ENCODE measurements around the gene TBC1D14.

- TF ChIP-seq, protein P1, sequence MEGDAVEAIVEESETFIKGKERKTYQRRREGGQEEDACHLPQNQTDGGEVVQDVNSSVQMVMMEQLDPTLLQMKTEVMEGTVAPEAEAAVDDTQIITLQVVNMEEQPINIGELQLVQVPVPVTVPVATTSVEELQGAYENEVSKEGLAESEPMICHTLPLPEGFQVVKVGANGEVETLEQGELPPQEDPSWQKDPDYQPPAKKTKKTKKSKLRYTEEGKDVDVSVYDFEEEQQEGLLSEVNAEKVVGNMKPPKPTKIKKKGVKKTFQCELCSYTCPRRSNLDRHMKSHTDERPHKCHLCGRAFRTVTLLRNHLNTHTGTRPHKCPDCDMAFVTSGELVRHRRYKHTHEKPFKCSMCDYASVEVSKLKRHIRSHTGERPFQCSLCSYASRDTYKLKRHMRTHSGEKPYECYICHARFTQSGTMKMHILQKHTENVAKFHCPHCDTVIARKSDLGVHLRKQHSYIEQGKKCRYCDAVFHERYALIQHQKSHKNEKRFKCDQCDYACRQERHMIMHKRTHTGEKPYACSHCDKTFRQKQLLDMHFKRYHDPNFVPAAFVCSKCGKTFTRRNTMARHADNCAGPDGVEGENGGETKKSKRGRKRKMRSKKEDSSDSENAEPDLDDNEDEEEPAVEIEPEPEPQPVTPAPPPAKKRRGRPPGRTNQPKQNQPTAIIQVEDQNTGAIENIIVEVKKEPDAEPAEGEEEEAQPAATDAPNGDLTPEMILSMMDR (conservative IDR thresholded peaks at IDR 0.05; ENCODE audit: low read depth, low read length), result no peak
- TF ChIP-seq EZH2 (IDR thresholded peaks at IDR 0.05; ENCODE audit: borderline replicate concordance, low read depth, low read length, poor library complexity, severe bottlenecking), result no peak
Measured at GRCh38 chr4:6892909-6893202, 16.8 kb upstream of the TBC1D14 start.
